ENCODE measurements around the gene TRIM50. TPM values are rescaled to one million over a fixed set of nuclear protein-coding genes. Genes with fewer than 3 reads are reported as not detected.

The TRIM50 gene
- polyA plus RNA-seq, 1 donor (not counting 4 experiments of a cell fraction or from before 2014, with no cell fraction given) = not detected

DNA sequence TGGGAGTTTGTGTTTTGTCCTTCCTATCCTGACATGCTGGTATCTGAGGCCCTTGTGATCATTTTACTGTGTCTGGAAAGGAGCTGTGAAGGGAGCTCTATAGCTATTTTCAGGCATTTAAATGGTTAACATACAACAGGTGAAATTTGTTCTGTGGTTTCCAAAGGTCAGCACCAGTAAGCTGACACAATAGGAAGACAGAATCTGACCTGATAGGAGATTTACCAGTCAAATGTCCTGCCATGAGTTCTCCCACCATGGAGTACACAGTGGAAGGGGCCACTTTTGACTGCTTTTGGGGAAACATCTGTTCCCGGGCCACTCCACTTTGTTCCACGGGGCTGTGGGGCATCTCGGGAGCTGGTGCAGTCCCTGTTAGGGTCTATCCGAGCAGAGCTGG lies 17.7 kb upstream of the TRIM50 start:
- Histone ChIP-seq H2AFZ (ENCODE audit: control insufficient read depth, low read length) (no peak overlapping the region), H3K9me1 (ENCODE audit: control insufficient read depth, extremely low read depth, insufficient read depth, low read length) (no peaks in the 10 kb centered on the region), H3K4me2 (ENCODE audit: control insufficient read depth, extremely low read depth, insufficient read depth, low read depth, low read length) (no peak overlapping the region), H4K20me1 (ENCODE audit: control insufficient read depth, extremely low read depth, insufficient read depth, low read length) (no peaks in the 10 kb centered on the region), H3K9ac (ENCODE audit: control insufficient read depth, extremely low read depth, insufficient read depth, low read length) (no peak overlapping the region), H3K9me3 (ENCODE audit: control insufficient read depth, low read depth, low read length) (no peaks in the 10 kb centered on the region), H3K79me2 (ENCODE audit: control insufficient read depth, insufficient read depth, low read length) (no peaks in the 10 kb centered on the region), H3K4me3 (ENCODE audit: control insufficient read depth in 2 of 3, extremely low read depth in 1 of 3, insufficient read depth in 2 of 3, low read depth in 1 of 3, low read length in 3 of 3) (no peak overlapping the region), H3K27ac (ENCODE audit: control insufficient read depth, insufficient read depth, low read length) (no peak overlapping the region), H3K4me1 (ENCODE audit: control insufficient read depth, extremely low read depth, insufficient read depth, low read length) (no peaks in the 10 kb centered on the region), H3K36me3 (ENCODE audit: control insufficient read depth in 2 of 2, extremely low read depth in 1 of 2, insufficient read depth in 2 of 2, low read length in 2 of 2) (no peaks in the 10 kb centered on the region), H3K27me3 (ENCODE audit: control insufficient read depth, extremely low read depth, insufficient read depth, low read length) (peaks cover 2% of the 10 kb centered on the region)
- no peak for FAIRE-seq
- no peak for DNase-seq (ENCODE audit: low read depth, low spot score)
- TF ChIP-seq CTCF (optimal IDR thresholded peaks at IDR 0.05 in 1 of 3, IDR thresholded peaks at IDR 0.05 in 1 of 3, conservative IDR thresholded peaks at IDR 0.05 in 1 of 3; ENCODE audit: extremely low read depth in 1 of 3, insufficient read depth in 2 of 3, low read length in 3 of 3) = no peak
- TF ChIP-seq EZH2 (IDR thresholded peaks at IDR 0.05; ENCODE audit: low read length) = no peak
- dilution Hi-C loops (cut with MboI; ENCODE audit: extremely low pct_ligation_motif_present, low sequenced_read_pairs) = no loop called here

DNA sequence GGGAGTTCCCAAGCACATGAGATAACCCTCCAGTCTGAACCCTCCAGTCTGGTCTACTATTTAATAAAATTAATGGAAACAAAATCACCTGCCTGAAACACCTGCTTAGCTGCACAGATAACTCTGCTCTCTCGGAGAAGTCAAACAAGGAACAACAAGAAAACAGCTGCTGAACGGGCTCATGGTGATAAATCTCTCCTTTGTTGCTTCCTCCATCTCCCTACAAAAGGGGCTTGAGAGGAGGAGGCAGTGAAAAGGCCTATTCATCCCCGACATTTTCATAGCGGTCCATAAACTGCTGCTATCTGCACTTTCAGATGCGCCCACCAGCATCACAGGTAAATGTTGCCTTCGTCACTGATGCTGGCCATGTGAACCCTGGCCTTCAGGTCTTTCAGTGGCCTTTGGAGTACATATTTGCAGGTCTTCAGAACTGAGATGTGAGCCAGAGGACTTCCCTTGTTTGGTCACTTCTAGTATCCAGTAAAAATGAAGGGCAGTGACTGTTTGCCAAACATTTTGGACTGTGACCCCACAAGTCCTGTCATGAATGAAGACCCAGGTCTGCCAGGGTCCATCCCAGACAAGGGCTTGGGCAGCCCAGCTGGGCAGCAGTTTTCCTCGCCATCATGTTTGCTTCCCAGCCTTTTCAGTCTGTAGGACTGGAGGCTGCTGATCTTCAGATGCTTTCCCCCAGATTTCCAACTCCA lies 15.9 kb upstream of the TRIM50 start:
- peaks cover 4% of the 10 kb centered on the region for H3K27me3 ChIP-seq (ENCODE audit: control insufficient read depth, extremely low read depth, insufficient read depth, low read length)
- H3K9me3 ChIP-seq (ENCODE audit: control insufficient read depth, low read depth, low read length) = no peaks in the 10 kb centered on the region
- H3K9me1 ChIP-seq (ENCODE audit: control insufficient read depth, extremely low read depth, insufficient read depth, low read length) = no peaks in the 10 kb centered on the region
- TF ChIP-seq EZH2 (IDR thresholded peaks at IDR 0.05; ENCODE audit: low read length) (no peak), CTCF (optimal IDR thresholded peaks at IDR 0.05 in 1 of 3, IDR thresholded peaks at IDR 0.05 in 1 of 3, conservative IDR thresholded peaks at IDR 0.05 in 1 of 3; ENCODE audit: extremely low read depth in 1 of 3, insufficient read depth in 2 of 3, low read length in 3 of 3) (no peak)
- H3K4me3 ChIP-seq (ENCODE audit: control insufficient read depth in 2 of 3, extremely low read depth in 1 of 3, insufficient read depth in 2 of 3, low read depth in 1 of 3, low read length in 3 of 3) = no peak overlapping the region
- no peaks in the 10 kb centered on the region for H4K20me1 ChIP-seq (ENCODE audit: control insufficient read depth, extremely low read depth, insufficient read depth, low read length)
- dilution Hi-C loops (cut with MboI; ENCODE audit: extremely low pct_ligation_motif_present, low sequenced_read_pairs) = no loop called here
- H3K27ac ChIP-seq (ENCODE audit: control insufficient read depth, insufficient read depth, low read length) = no peak overlapping the region
- no peak overlapping the region for H2AFZ ChIP-seq (ENCODE audit: control insufficient read depth, low read length)
- no peak overlapping the region for H3K9ac ChIP-seq (ENCODE audit: control insufficient read depth, extremely low read depth, insufficient read depth, low read length)
- FAIRE-seq (no peak), DNase-seq (ENCODE audit: low read depth, low spot score) (no peak)
- no peaks in the 10 kb centered on the region for H3K79me2 ChIP-seq (ENCODE audit: control insufficient read depth, insufficient read depth, low read length)
- H3K36me3 ChIP-seq (ENCODE audit: control insufficient read depth in 2 of 2, extremely low read depth in 1 of 2, insufficient read depth in 2 of 2, low read length in 2 of 2) = no peaks in the 10 kb centered on the region
- no peak overlapping the region for H3K4me2 ChIP-seq (ENCODE audit: control insufficient read depth, extremely low read depth, insufficient read depth, low read depth, low read length)
- H3K4me1 ChIP-seq (ENCODE audit: control insufficient read depth, extremely low read depth, insufficient read depth, low read length) = no peaks in the 10 kb centered on the region

Measured in keratinocyte (primary cell).